ENCODE data around the gene GJB4. TPM values are rescaled to one million over a fixed set of nuclear protein-coding genes. Genes with fewer than 3 reads are reported as not detected.

The GJB4 gene
- total RNA-seq, 4 donors from 2014 or later, result 0.27 TPM; not detected in 3

GRCh38 chr1:34746101-34746500 is 13.4 kb upstream of the GJB4 start:
- WGBS, 2 donors (ENCODE audit: low coverage in 1 of 2), result 83% methylated on average over 4 of the region's 4 CpGs; no CpG with 5 or more reads in 1 of the 2 donors
- Histone ChIP-seq H3K4me1 (peaks cover 0 to 5% (median 0%) of the 10 kb centered on the region in 3 donors), H3K36me3 (no peaks in the 10 kb centered on the region), H3K27ac (no peak overlapping the region), H3K4me3 (no peak overlapping the region), H3K27me3 (peaks cover 45% of the 10 kb centered on the region), H3K9me3 (no peaks in the 10 kb centered on the region)
- ATAC-seq, result no peak
- TF ChIP-seq POLR2A (IDR thresholded peaks at IDR 0.05) (no peak), POLR2AphosphoS5 (IDR thresholded peaks at IDR 0.05) (no peak), EP300 (IDR thresholded peaks at IDR 0.05) (no peak), CTCF (IDR thresholded peaks at IDR 0.05) (no peak)

- Histone ChIP-seq H3K27me3 (peaks cover 46% of the 10 kb centered on the region), H3K27ac (no peak overlapping the region), H3K36me3 (no peaks in the 10 kb centered on the region), H3K4me3 (no peak overlapping the region), H3K9me3 (no peaks in the 10 kb centered on the region), H3K4me1 (peaks cover 0 to 5% (median 0%) of the 10 kb centered on the region in 3 donors)
- TF ChIP-seq POLR2A (IDR thresholded peaks at IDR 0.05) (no peak), EP300 (IDR thresholded peaks at IDR 0.05) (no peak), POLR2AphosphoS5 (IDR thresholded peaks at IDR 0.05) (no peak), CTCF (IDR thresholded peaks at IDR 0.05) (no peak)
- no peak for ATAC-seq
- 38 to 44% methylated on average over 8 to 17 of the region's 18 CpGs for WGBS, 2 donors (ENCODE audit: low coverage in 1 of 2)
Measured at GRCh38 chr1:34746785-34747637, 12.5 kb upstream of the GJB4 start.

- Histone ChIP-seq H3K27me3 (peaks cover 40% of the 10 kb centered on the region), H3K27ac (no peak overlapping the region), H3K4me1 (peaks cover 0 to 3% (median 0%) of the 10 kb centered on the region in 3 donors), H3K9me3 (no peaks in the 10 kb centered on the region), H3K36me3 (no peaks in the 10 kb centered on the region), H3K4me3 (no peak overlapping the region)
- ATAC-seq, result no peak
- TF ChIP-seq POLR2A (IDR thresholded peaks at IDR 0.05) (no peak), EP300 (IDR thresholded peaks at IDR 0.05) (no peak), POLR2AphosphoS5 (IDR thresholded peaks at IDR 0.05) (no peak), CTCF (IDR thresholded peaks at IDR 0.05) (no peak)
- 50% methylated on average over 6 of the region's 6 CpGs; no CpG with 5 or more reads in 1 of the 2 donors for WGBS, 2 donors (ENCODE audit: low coverage in 1 of 2)
Measured at GRCh38 chr1:34747638-34747941, 11.9 kb upstream of the GJB4 start.

- Histone ChIP-seq H3K27ac (no peak overlapping the region), H3K4me1 (no peaks in the 10 kb centered on the region), H3K9me3 (no peaks in the 10 kb centered on the region), H3K4me3 (no peak overlapping the region), H3K27me3 (peaks cover 39% of the 10 kb centered on the region), H3K36me3 (no peaks in the 10 kb centered on the region)
- no peak for ATAC-seq
- WGBS, 2 donors (ENCODE audit: low coverage in 1 of 2), result 13 to 63% methylated on average over 3 to 4 of the region's 8 CpGs
- no peak for TF ChIP-seq EP300 (IDR thresholded peaks at IDR 0.05)
- TF ChIP-seq CTCF (IDR thresholded peaks at IDR 0.05), result no peak
- no peak for TF ChIP-seq POLR2AphosphoS5 (IDR thresholded peaks at IDR 0.05)
- TF ChIP-seq POLR2A (IDR thresholded peaks at IDR 0.05), result no peak
Measured at GRCh38 chr1:34749992-34750391, 9.5 kb upstream of the GJB4 start.

- TF ChIP-seq POLR2A (IDR thresholded peaks at IDR 0.05), result no peak
- no peak for TF ChIP-seq POLR2AphosphoS5 (IDR thresholded peaks at IDR 0.05)
- TF ChIP-seq CTCF (IDR thresholded peaks at IDR 0.05), result no peak
- no peak for TF ChIP-seq EP300 (IDR thresholded peaks at IDR 0.05)
- peaks cover 46% of the 10 kb centered on the region for H3K27me3 ChIP-seq
- H3K27ac ChIP-seq, result no peak overlapping the region
- no peaks in the 10 kb centered on the region for H3K4me1 ChIP-seq
- 83 to 100% methylated on average over 2 to 4 of the region's 5 CpGs for WGBS, 2 donors (ENCODE audit: low coverage in 1 of 2)
- no peaks in the 10 kb centered on the region for H3K9me3 ChIP-seq
- H3K36me3 ChIP-seq, result no peaks in the 10 kb centered on the region
- ATAC-seq, result no peak
- H3K4me3 ChIP-seq, result no peak overlapping the region
Measured at GRCh38 chr1:34750610-34751009, 8.9 kb upstream of the GJB4 start.

Measured in gastroesophageal sphincter (tissue), 4 donors.